ENCODE data around the gene TRIM31. TPM values are rescaled to one million over a fixed set of nuclear protein-coding genes. Genes with fewer than 3 reads are reported as not detected.

Gene TRIM31
- total RNA-seq, 1 experiment from 2014 or later = not detected

- Histone ChIP-seq H3K79me2 (ENCODE audit: insufficient read depth, low read length) (no peaks in the 10 kb centered on the region), H2AFZ (ENCODE audit: low read length) (no peak overlapping the region), H2BK12ac (ENCODE audit: insufficient read length, low read depth, low read length) (no peak overlapping the region), H3K4me2 (ENCODE audit: insufficient read depth, insufficient read length, low read length) (no peak overlapping the region), H2AK5ac (ENCODE audit: insufficient read length, low read length) (no peak overlapping the region), H2BK120ac (ENCODE audit: low read depth, low read length, poor library complexity, severe bottlenecking) (no peak overlapping the region), H3K4ac (ENCODE audit: low read depth, low read length) (no peak overlapping the region), H3K23ac (ENCODE audit: insufficient read length, low read depth, low read length) (no peak overlapping the region), H3K23me2 (ENCODE audit: insufficient read length, low read depth, low read length, poor library complexity, severe bottlenecking) (no peaks in the 10 kb centered on the region), H4K20me1 (ENCODE audit: control insufficient read depth, insufficient read depth, insufficient read length) (no peaks in the 10 kb centered on the region), H3K4me1 (ENCODE audit: insufficient read depth, low read length) (no peaks in the 10 kb centered on the region), H3K56ac (ENCODE audit: insufficient read length, low read depth, low read length) (no peak overlapping the region), H3K9ac (ENCODE audit: extremely low read depth, insufficient read length, low read length) (no peak overlapping the region), H4K5ac (ENCODE audit: insufficient read length, low read depth, low read length) (no peak overlapping the region), H3K27ac (ENCODE audit: insufficient read length, low read depth, low read length) (no peak overlapping the region), H2BK5ac (ENCODE audit: insufficient read length, low read length) (no peak overlapping the region), H3K27me3 (ENCODE audit: insufficient read depth, low read length) (no peaks in the 10 kb centered on the region), H4K8ac (replicated peaks; ENCODE audit: insufficient read length, low read depth, low read length) (no peak overlapping the region), H4K91ac (ENCODE audit: insufficient read length, low read depth, low read length) (no peak overlapping the region), H3T11ph (ENCODE audit: low read length) (no peak overlapping the region), H3K79me1 (ENCODE audit: insufficient read depth, low read depth, low read length, poor library complexity, severe bottlenecking) (no peaks in the 10 kb centered on the region), H2BK15ac (ENCODE audit: low read depth, low read length) (no peak overlapping the region), H3K14ac (ENCODE audit: insufficient read depth, low read length) (no peak overlapping the region), H3K18ac (ENCODE audit: insufficient read length, low read depth, low read length) (no peak overlapping the region), H3K9me3 (ENCODE audit: control insufficient read depth, low read depth, low read length) (no peaks in the 10 kb centered on the region), H2BK20ac (ENCODE audit: low read depth, low read length, poor library complexity, severe bottlenecking) (no peak overlapping the region)
- Mint-ChIP-seq H3K9me3 (no peaks in the 10 kb centered on the region), H3K4me3 (no peak overlapping the region), H3K27ac (no peak overlapping the region), H3K27me3 (ENCODE audit: low read depth) (peaks cover 67% of the 10 kb centered on the region), H3K36me3 (ENCODE audit: insufficient read depth in 1 of 3, low read depth in 3 of 3) (no peaks in the 10 kb centered on the region), H3K4me1 (no peaks in the 10 kb centered on the region; a peak in 1 of 4 replicates)
- no peak for TF ChIP-seq CTCF (conservative IDR thresholded peaks at IDR 0.05)
- DNase-seq = no peak
These were observed 44.7 kb upstream of the TRIM31 start for GRCh38 chr6:30157581-30157980.
